Esophagus squamous epithelium (tissue), 4 donors: ENCODE measurements around the gene TNFSF12.

ENCODE experiments used
- CTCF ChIP-seq, 6 experiments: fragments of 450-650 bp in 4 of 6; fragments of 200-600 bp in 2 of 6; sonication (generic) in 2 of 6; IDR thresholded peaks; one replicate each; pipeline ENCODE4 v1.5.1; 2016 to 2019; ENCODE audit warnings: antibody characterized with exemption in 6 of 6, mild to moderate bottlenecking in 4 of 6, moderate library complexity in 4 of 6
- POLR2A ChIP-seq, 4 donors: fragments of 450-650 bp; IDR thresholded peaks; one replicate each; pipeline ENCODE4 v1.6.1; 2017; ENCODE audit warnings: antibody characterized with exemption in 4 of 4, mild to moderate bottlenecking in 4 of 4, moderate library complexity in 3 of 4

GRCh38 chr17:7509937-7510336, 38.9 kb upstream of the TNFSF12 start:
- TF ChIP-seq CTCF (IDR thresholded peaks at IDR 0.05): no peak
- TF ChIP-seq POLR2A (IDR thresholded peaks at IDR 0.05): no peak
